Activated B cell treated with CpG ODN at 0.5 μM for 24 hours (primary cell): Measurements from ENCODE around the gene SAMM50. TPM values are rescaled to one million over a fixed set of nuclear protein-coding genes. Genes with fewer than 3 reads are reported as not detected.

Experiments
- ATAC-seq: fragments of 200-7000 bp; cut with Tn5 transposase; one replicate; pipeline ENCODE4 v1.10.0; 2021; ENCODE audit warnings: low read depth, mild to moderate bottlenecking, moderate library complexity
- CTCF ChIA-PET: fragments of 350-600 bp; sonication (Branson Sonifier 250); formaldehyde crosslinking; loops from one replicate; lab custom pipeline; 2021; ENCODE audit warnings: antibody characterized with exemption; lab: Charles Lee
- POLR2A ChIA-PET: fragments of 350-600 bp; sonication (Branson Sonifier 250); formaldehyde crosslinking; loops from one replicate; lab custom pipeline; 2021; ENCODE audit warnings: antibody characterized with exemption; lab: Charles Lee
- DNase-seq: peaks from one replicate; pipeline ENCODE4 v3.0.0; 2022
- H3K27ac Mint-ChIP-seq: one replicate; pipeline ENCODE4 v1.8.0; 2020; ENCODE audit warnings: mixed read lengths
- H3K27me3 Mint-ChIP-seq: one replicate; pipeline ENCODE4 v1.8.0; 2021; ENCODE audit warnings: mixed read lengths
- H3K36me3 Mint-ChIP-seq: one replicate; pipeline ENCODE4 v1.8.0; 2021; ENCODE audit warnings: low read depth, mixed read lengths
- H3K4me1 Mint-ChIP-seq: one replicate; pipeline ENCODE4 v1.8.0; 2021; ENCODE audit warnings: mixed read lengths
- H3K4me3 Mint-ChIP-seq: one replicate; pipeline ENCODE4 v1.8.0; 2020; ENCODE audit warnings: mild to moderate bottlenecking, mixed read lengths
- H3K9me3 Mint-ChIP-seq: one replicate; pipeline ENCODE4 v1.8.0; 2020; ENCODE audit warnings: mixed read lengths
- intact Hi-C: fragments of 100-400 bp; cut with micrococcal nuclease; formaldehyde crosslinking; loops from one replicate; pipeline ENCODE4 v1.15.1; 2024
- total RNA-seq: library from RNA; stranded (reverse); gene quantifications from 2 replicates; pipeline ENCODE4 v1.2.3, GENCODE V29; 2022
- TF ChIP-seq, protein P1 (sequence below): fragments of 200-600 bp; IDR thresholded peaks from one replicate; pipeline ENCODE4 v1.8.0; 2022; ENCODE audit warnings: antibody characterized with exemption, mild to moderate bottlenecking

Gene SAMM50
- total RNA-seq, 1 donor from 2014 or later: 51.2 TPM

DNA sequence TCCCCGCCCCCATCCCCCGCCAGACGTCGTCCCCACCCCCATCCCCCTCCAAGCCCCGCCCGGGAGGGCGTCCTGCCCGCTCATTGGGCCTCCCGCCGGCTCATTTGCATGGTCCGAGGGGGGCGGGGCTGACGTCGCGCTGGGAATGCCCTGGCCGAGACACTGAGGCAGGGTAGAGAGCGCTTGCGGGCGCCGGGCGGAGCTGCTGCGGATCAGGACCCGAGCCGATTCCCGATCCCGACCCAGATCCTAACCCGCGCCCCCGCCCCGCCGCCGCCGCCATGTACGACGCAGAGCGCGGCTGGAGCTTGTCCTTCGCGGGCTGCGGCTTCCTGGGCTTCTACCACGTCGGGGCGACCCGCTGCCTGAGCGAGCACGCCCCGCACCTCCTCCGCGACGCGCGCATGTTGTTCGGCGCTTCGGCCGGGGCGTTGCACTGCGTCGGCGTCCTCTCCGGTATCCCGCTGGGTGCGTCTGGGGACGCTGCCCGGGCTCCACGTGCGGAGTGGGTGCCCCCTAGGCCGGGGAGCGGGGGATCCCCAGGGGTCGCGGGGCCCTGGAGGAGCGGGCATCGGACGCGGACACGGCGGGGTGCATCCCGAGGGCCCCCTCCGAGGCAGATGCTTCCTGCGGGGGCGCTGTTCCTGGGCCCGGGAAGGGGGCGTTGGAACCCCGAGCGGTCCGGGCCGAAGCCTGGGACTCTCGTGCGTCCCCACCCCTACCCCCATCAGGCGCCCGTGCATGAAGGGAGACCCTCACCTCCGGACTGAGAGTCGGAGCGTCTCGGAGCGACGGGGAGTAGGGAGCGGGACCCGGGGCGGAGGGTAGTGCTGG, 31.4 kb upstream of the SAMM50 start, which contains the start of gene PNPLA3:
Gene PNPLA3 (plus strand): TSS at position 175 of the 834 bp plus-strand sequence. CDS start 107 bp downstream, at position 282.
- peak; percentile 60 for DNase-seq
- POLR2A ChIA-PET: interaction anchor here (1.3 kb wide), 1 partner anchor 31 kb away, joined by 3 read pairs; the partner anchor contains the start of gene SAMM50

DNA sequence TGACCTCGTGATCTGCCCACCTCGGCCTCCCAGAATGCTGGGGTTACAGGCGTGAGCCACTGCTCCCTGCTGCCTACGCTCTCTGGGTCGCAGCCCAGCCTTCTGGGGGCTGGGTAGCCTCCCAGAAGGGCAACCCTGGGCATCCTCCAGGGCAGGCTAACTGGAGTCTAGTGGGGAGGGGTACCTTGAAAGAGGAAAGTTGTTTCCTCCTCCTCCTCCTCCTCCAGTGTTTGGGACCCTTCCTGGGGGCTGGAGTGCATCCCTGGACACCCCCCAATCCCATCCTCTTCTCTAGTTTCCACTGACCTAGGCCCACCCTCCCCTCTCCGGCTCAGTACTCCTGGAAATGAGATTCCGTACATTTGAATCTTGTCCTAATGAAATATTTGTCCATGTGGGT, 30.4 kb upstream of the SAMM50 start:
- H3K9me3 Mint-ChIP-seq: no peaks in the 10 kb centered on the region
- ChIA-PET CTCF (no interaction called here), POLR2A (no interaction called here)
- H3K36me3 Mint-ChIP-seq: no peaks in the 10 kb centered on the region
- DNase-seq (no peak), ATAC-seq (no peak)
- H3K4me3 Mint-ChIP-seq: peak overlapping the region; percentile 62
- H3K27ac Mint-ChIP-seq: no peak overlapping the region
- intact Hi-C loops: no loop called here
- peaks cover 6% of the 10 kb centered on the region for H3K4me1 Mint-ChIP-seq
- H3K27me3 Mint-ChIP-seq: peaks cover 28% of the 10 kb centered on the region
- TF ChIP-seq, protein P1, sequence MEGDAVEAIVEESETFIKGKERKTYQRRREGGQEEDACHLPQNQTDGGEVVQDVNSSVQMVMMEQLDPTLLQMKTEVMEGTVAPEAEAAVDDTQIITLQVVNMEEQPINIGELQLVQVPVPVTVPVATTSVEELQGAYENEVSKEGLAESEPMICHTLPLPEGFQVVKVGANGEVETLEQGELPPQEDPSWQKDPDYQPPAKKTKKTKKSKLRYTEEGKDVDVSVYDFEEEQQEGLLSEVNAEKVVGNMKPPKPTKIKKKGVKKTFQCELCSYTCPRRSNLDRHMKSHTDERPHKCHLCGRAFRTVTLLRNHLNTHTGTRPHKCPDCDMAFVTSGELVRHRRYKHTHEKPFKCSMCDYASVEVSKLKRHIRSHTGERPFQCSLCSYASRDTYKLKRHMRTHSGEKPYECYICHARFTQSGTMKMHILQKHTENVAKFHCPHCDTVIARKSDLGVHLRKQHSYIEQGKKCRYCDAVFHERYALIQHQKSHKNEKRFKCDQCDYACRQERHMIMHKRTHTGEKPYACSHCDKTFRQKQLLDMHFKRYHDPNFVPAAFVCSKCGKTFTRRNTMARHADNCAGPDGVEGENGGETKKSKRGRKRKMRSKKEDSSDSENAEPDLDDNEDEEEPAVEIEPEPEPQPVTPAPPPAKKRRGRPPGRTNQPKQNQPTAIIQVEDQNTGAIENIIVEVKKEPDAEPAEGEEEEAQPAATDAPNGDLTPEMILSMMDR: no peak

More for the DNA sequence above, 31.4 kb upstream of the SAMM50 start, which contains the start of gene PNPLA3:
- H3K9me3 Mint-ChIP-seq: no peaks in the 10 kb centered on the region
- intact Hi-C loops: loop anchor here (1.0 kb wide), 1 partner anchor 31 kb away; the partner anchor contains the start of gene SAMM50
- peak; percentile 85 for ATAC-seq
- TF ChIP-seq, protein P1: no peak
- H3K4me3 Mint-ChIP-seq: peak within 1 kb of the TSS; percentile 88
- peaks cover 30% of the 10 kb centered on the region for H3K27me3 Mint-ChIP-seq
- peak within 1 kb of the TSS; percentile 46 for H3K27ac Mint-ChIP-seq
- H3K4me1 Mint-ChIP-seq: peaks cover 6% of the 10 kb centered on the region
- CTCF ChIA-PET: interaction anchor here (1.2 kb wide), 1 partner anchor 69 kb away, joined by 3 read pairs; no protein-coding TSS in a partner anchor
- no peaks in the 10 kb centered on the region for H3K36me3 Mint-ChIP-seq

DNA sequence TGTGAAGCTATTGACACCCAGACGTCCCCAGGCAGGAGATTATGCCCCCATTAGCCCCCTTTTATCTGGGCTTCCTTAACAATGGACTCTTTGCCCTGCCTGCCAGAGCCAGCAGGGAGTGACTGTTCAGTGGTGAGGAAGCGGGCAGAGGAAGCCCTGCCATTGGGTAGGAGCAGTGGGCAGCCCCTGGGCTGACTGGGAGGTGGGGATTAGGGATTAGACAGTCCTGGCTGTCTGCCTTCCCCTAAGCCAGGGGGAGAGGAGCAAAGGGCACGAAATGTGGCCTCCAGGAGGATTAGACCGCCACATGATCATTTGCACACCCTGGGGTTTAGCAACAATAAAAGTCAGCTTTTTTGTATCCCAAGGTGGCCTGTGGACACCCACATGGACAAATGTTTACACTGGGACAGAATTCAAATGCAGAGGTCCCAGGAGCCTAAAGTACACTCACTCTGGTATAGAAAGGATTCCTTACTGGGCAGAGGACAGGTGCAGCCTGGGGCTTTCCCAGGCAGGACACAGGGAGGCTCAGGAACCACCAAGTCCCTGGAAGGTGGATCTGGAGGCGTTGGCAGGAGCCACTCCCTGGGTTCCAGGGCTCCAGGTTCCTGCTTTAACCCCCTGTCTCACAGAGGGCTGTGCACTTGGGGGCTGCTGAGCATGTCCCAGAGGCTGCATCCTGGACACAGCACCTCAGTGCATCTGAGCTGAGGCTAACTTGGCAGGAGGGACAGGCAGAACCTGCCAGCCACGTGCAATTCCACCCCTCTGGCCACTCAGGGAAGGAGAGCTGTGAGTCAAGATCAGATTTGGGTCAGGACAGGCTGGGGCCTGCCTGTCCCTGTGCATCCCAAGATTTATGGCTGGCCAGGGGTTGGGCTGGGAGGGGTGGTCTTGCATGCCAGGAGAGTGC, 29.6 kb upstream of the SAMM50 start:
- Mint-ChIP-seq H3K4me3 (peak overlapping the region; percentile 50), H3K9me3 (no peaks in the 10 kb centered on the region), H3K4me1 (peaks cover 6% of the 10 kb centered on the region), H3K27ac (no peak overlapping the region), H3K36me3 (no peaks in the 10 kb centered on the region), H3K27me3 (peaks cover 27% of the 10 kb centered on the region)
- CTCF ChIA-PET: no interaction called here
- POLR2A ChIA-PET: no interaction called here
- intact Hi-C loops: no loop called here
- DNase-seq (no peak), ATAC-seq (no peak)
- TF ChIP-seq, protein P1: no peak

DNA sequence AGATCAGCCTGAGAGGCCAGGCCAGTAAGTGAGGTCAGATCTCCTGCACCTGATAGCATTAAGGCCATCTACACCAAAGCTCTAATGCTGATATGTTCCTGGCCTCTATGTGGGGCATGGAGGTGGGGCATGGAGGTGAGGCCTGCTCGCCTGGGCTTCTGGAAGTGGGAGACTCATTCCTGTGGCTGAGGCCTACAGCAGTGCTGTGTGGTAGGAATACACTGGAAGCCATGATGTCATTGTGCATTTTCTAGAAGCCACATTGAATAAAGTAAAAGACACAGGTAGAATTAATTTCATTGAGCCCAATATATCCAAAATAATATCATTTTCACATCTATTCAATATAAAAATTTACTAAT, 28.9 kb upstream of the SAMM50 start:
- H3K4me1 Mint-ChIP-seq: peaks cover 6% of the 10 kb centered on the region
- H3K36me3 Mint-ChIP-seq: no peaks in the 10 kb centered on the region
- H3K4me3 Mint-ChIP-seq: no peak overlapping the region
- no peaks in the 10 kb centered on the region for H3K9me3 Mint-ChIP-seq
- no peak overlapping the region for H3K27ac Mint-ChIP-seq
- intact Hi-C loops: no loop called here
- TF ChIP-seq, protein P1: no peak
- ChIA-PET POLR2A (no interaction called here), CTCF (no interaction called here)
- H3K27me3 Mint-ChIP-seq: peaks cover 24% of the 10 kb centered on the region
- no peak for DNase-seq
- no peak for ATAC-seq
